Esophagus (tissue), 2 donors: ENCODE measurements around the gene GMDS. TPM values are rescaled to one million over a fixed set of nuclear protein-coding genes. Genes with fewer than 3 reads are reported as not detected.

Experiments used
- H3K27ac ChIP-seq, 2 donors: one replicate each; pipeline ENCODE4 v1.5.1; 2013; ENCODE audit warnings: low read depth in 2 of 2, mild to moderate bottlenecking in 2 of 2, inconsistent platforms in 1 of 2, low read length in 1 of 2, moderate library complexity in 1 of 2
- H3K27me3 ChIP-seq, 2 donors: one replicate each; pipeline ENCODE4 v1.6.1; 2013; ENCODE audit warnings: low read length in 2 of 2, control low read depth in 1 of 2, mild to moderate bottlenecking in 1 of 2; ENCODE audit not compliant: insufficient read depth in 2 of 2, control insufficient read depth in 1 of 2
- H3K36me3 ChIP-seq, 2 donors: one replicate each; pipeline ENCODE4 v1.6.1; 2013; ENCODE audit warnings: low read length in 1 of 2; ENCODE audit not compliant: control insufficient read depth in 2 of 2, insufficient read depth in 2 of 2
- H3K4me1 ChIP-seq, 2 donors: one replicate each; pipeline ENCODE4 v1.6.1; 2013; ENCODE audit warnings: low read length in 1 of 2; ENCODE audit not compliant: control insufficient read depth in 2 of 2, insufficient read depth in 2 of 2
- H3K4me3 ChIP-seq, 2 donors: one replicate each; pipeline ENCODE4 v1.5.1; 2013; ENCODE audit warnings: low read length in 2 of 2, mild to moderate bottlenecking in 2 of 2, low read depth in 1 of 2, moderate library complexity in 1 of 2
- H3K9me3 ChIP-seq, 2 donors: one replicate each; pipeline ENCODE4 v1.6.1; 2013; ENCODE audit warnings: mild to moderate bottlenecking in 2 of 2, low read depth in 1 of 2, low read length in 1 of 2, moderate library complexity in 1 of 2; ENCODE audit not compliant: control insufficient read depth in 2 of 2, insufficient read depth in 1 of 2
- WGBS, 2 donors: extraction: QIAGEN DNeasy Blood & Tissue Kit; methylation state at CpG; one replicate each; pipeline ENCODE4 v1.1.7; 2013; 5-methylcytosine and 5-hydroxymethylcytosine counted together
- polyA plus RNA-seq, 2 donors: library from polyadenylated mRNA; stranded (reverse); fragments of 200-250 nt; gene quantifications; one replicate each; pipeline ENCODE4 v1.2.3, GENCODE V29; 2013
- donor health status: healthy with polysubstance abuse.
- donor health status: Bipolar disorder and iron deficiency.

Gene GMDS
- polyA plus RNA-seq, 2 donors, result 42.4 to 54.5 TPM

- Histone ChIP-seq H3K4me1 (peaks cover 0 to 2% of the 10 kb centered on the region in 2 donors), H3K9me3 (peaks cover 0 to 2% of the 10 kb centered on the region in 2 donors), H3K27me3 (no peaks in the 10 kb centered on the region), H3K36me3 (no peaks in the 10 kb centered on the region), H3K27ac (no peak overlapping the region), H3K4me3 (no peak overlapping the region)
- 3 to 6% methylated on average over 1 of the region's 1 CpG for WGBS, 2 donors
Observed at GRCh38 chr6:2196079-2196679, 49.2 kb downstream of the GMDS start.

- WGBS, 2 donors, result 85 to 88% methylated on average over 4 of the region's 4 CpGs
- Histone ChIP-seq H3K36me3 (no peaks in the 10 kb centered on the region), H3K27ac (no peak overlapping the region), H3K4me1 (peaks cover 0 to 2% of the 10 kb centered on the region in 2 donors), H3K4me3 (no peak overlapping the region), H3K27me3 (no peaks in the 10 kb centered on the region), H3K9me3 (peaks cover 0 to 2% of the 10 kb centered on the region in 2 donors)
Observed at GRCh38 chr6:2194643-2195042, 50.8 kb downstream of the GMDS start.

- Histone ChIP-seq H3K27ac (no peak overlapping the region), H3K4me3 (no peak overlapping the region), H3K27me3 (no peaks in the 10 kb centered on the region), H3K4me1 (peaks cover 0 to 2% of the 10 kb centered on the region in 2 donors), H3K36me3 (no peaks in the 10 kb centered on the region), H3K9me3 (peaks cover 0 to 2% of the 10 kb centered on the region in 2 donors)
- WGBS, 2 donors, result 98 to 99% methylated on average over 5 of the region's 5 CpGs
Observed at GRCh38 chr6:2193931-2194330, 51.5 kb downstream of the GMDS start.

- Histone ChIP-seq H3K4me3 (no peak overlapping the region), H3K36me3 (no peaks in the 10 kb centered on the region), H3K27me3 (no peaks in the 10 kb centered on the region), H3K27ac (no peak overlapping the region), H3K4me1 (peaks cover 0 to 2% of the 10 kb centered on the region in 2 donors), H3K9me3 (peaks cover 0 to 2% of the 10 kb centered on the region in 2 donors)
- WGBS, 2 donors, result 86 to 91% methylated on average over 5 of the region's 5 CpGs
Observed at GRCh38 chr6:2192976-2193375, 52.4 kb downstream of the GMDS start.

- H3K36me3 ChIP-seq, result no peaks in the 10 kb centered on the region
- peaks cover 0 to 2% of the 10 kb centered on the region in 2 donors for H3K4me1 ChIP-seq
- H3K4me3 ChIP-seq, result no peak overlapping the region
- no peak overlapping the region for H3K27ac ChIP-seq
- H3K9me3 ChIP-seq, result peaks cover 0 to 2% of the 10 kb centered on the region in 2 donors
- WGBS, 2 donors, result 95 to 98% methylated on average over 9 of the region's 9 CpGs
- H3K27me3 ChIP-seq, result no peaks in the 10 kb centered on the region
Observed at GRCh38 chr6:2191390-2191740, 54.0 kb downstream of the GMDS start.

GRCh38 chr6:2190661-2191389, 54.6 kb downstream of the GMDS start:
- Histone ChIP-seq H3K9me3 (peaks cover 0 to 2% of the 10 kb centered on the region in 2 donors), H3K27ac (no peak overlapping the region), H3K4me3 (no peak overlapping the region), H3K36me3 (no peaks in the 10 kb centered on the region), H3K27me3 (no peaks in the 10 kb centered on the region), H3K4me1 (peaks cover 0 to 2% of the 10 kb centered on the region in 2 donors)
- WGBS, 2 donors, result 96 to 97% methylated on average over 20 to 24 of the region's 24 CpGs

GRCh38 chr6:2188856-2189384, 56.5 kb downstream of the GMDS start:
- WGBS, 2 donors, result 75 to 77% methylated on average over 3 of the region's 3 CpGs
- no peaks in the 10 kb centered on the region for H3K36me3 ChIP-seq
- no peak overlapping the region for H3K27ac ChIP-seq
- no peaks in the 10 kb centered on the region for H3K27me3 ChIP-seq
- peaks cover 0 to 2% of the 10 kb centered on the region in 2 donors for H3K4me1 ChIP-seq
- no peak overlapping the region for H3K4me3 ChIP-seq
- peaks cover 0 to 2% of the 10 kb centered on the region in 2 donors for H3K9me3 ChIP-seq

GRCh38 chr6:2188397-2188796, 57.0 kb downstream of the GMDS start:
- H3K4me3 ChIP-seq, result no peak overlapping the region
- H3K27me3 ChIP-seq, result no peaks in the 10 kb centered on the region
- no peak overlapping the region for H3K27ac ChIP-seq
- peaks cover 0 to 2% of the 10 kb centered on the region in 2 donors for H3K9me3 ChIP-seq
- H3K4me1 ChIP-seq, result peaks cover 0 to 2% of the 10 kb centered on the region in 2 donors
- H3K36me3 ChIP-seq, result no peaks in the 10 kb centered on the region
- WGBS, 2 donors, result 93 to 95% methylated on average over 5 of the region's 5 CpGs

- Histone ChIP-seq H3K4me1 (peaks cover 0 to 2% of the 10 kb centered on the region in 2 donors), H3K9me3 (peaks cover 0 to 2% of the 10 kb centered on the region in 2 donors), H3K36me3 (no peaks in the 10 kb centered on the region), H3K27ac (no peak overlapping the region), H3K4me3 (no peak overlapping the region), H3K27me3 (no peaks in the 10 kb centered on the region)
- 76 to 85% methylated on average over 3 of the region's 3 CpGs for WGBS, 2 donors
Observed at GRCh38 chr6:2187826-2188225, 57.6 kb downstream of the GMDS start.
